CD4-positive, alpha-beta T cell treated with Interleukin-4 for 1 hour (primary cell): ENCODE measurements around the gene HBG1.
"Not testable (repeated sequence)": the region's sequence is repeated elsewhere in the genome, so short reads cannot be mapped to it uniquely, and the experiment has no call there.

Source experiments
- DNase-seq, 2 donors: peaks; one replicate each; pipeline ENCODE4 v3.0.0-alpha.2; 2020 to 2022

The HBG1 gene

DNA sequence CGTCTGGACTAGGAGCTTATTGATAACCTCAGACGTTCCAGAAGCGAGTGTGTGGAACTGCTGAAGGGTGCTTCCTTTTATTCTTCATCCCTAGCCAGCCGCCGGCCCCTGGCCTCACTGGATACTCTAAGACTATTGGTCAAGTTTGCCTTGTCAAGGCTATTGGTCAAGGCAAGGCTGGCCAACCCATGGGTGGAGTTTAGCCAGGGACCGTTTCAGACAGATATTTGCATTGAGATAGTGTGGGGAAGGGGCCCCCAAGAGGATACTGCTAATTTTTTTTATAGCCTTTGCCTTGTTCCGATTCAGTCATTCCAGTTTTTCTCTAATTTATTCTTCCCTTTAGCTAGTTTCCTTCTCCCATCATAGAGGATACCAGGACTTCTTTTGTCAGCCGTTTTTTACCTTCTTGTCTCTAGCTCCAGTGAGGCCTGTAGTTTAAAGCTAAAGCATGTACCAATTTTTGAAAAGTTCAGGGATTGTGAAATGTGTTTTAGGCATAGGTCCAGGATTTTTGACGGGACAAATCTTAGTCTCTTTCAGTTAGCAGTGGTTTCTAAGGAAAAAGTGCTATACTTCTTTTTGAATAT is at the start of gene HBG1:
TSS of gene HBG1 (minus strand) at position 51 of the 590 bp plus-strand sequence. CDS start 53 bp downstream, outside the sequence.
- not testable (repeated sequence) for DNase-seq

DNA sequence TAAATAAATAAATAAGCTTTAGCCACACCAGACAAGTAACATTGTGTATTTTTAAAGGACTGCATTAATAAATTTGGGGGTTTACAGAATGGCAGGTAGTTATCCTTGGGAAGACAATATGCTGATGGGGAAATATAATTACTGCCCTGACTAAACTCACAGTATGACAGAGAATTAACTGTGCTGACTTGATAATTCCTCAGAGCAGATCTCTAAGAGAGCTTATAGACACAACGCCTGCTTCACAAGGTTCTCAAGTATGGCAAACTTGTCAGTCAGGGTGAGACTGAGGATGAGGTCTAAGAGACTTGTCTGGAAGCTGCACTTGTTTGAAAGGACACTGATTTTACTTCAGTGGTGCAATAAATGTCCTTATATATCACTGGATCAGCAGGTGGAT is 48.8 kb upstream of the HBG1 start:
- DNase-seq, result no peak

DNA sequence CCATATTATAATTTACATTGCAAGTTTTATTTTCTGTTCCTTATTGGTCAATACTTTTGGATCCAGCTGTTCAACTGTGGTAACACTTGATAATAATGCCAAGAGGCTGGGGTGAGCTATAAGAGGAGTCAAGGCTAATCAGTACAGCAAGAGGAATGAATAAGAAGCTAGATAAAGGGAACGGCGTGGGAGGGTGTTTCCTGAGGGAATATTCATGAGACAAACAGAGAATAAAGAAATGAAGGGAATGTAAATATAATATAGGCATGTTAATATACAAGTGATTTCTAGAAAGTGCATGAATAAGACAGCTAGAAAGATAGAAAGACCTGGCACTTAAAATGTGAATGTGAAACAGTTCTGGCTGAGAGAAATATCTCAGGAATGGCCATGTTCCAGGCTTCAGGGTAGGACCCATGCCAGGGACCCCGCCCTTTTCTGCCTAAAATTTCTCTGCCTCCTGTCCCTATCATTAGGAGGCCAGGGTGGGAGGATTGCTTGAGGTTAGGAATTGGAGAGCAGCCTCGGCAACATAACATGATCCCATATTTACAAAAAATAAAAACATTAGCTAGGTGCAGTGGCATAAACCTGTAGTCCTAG is 48.2 kb upstream of the HBG1 start:
- no peak for DNase-seq

DNA sequence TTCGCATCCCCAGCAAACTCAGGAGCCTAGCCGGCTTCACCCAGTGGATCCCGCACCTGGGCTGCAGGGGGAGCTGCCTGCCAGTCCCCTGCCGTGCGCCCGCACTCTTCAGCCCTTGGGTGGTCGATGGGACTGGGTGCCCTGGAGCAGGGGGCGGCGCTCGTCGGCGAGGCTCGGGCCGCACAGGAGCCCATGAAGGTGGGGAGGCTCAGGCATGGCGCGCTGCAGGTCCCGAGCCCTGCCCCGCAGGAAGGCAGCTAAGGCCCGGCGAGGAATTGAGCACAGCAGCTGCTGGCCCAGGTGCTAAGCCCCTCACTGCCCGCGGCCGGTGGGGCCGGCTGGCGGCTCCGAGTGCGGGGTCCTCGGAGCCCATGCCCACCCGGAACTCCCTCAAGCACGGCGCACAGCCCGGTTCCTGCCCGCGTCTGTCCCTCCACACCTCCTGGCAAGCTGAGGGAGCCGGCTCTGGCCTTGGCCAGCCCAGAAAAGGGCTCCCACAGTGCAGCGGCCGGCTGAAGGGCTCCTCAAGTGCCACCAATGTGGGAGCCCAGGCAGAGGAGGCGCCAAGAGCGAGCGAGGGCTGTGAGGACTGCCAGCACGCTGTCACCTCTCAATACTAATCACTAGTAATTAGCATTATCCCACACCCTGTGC is 44.8 kb upstream of the HBG1 start:
- DNase-seq, result not testable (repeated sequence)

DNA sequence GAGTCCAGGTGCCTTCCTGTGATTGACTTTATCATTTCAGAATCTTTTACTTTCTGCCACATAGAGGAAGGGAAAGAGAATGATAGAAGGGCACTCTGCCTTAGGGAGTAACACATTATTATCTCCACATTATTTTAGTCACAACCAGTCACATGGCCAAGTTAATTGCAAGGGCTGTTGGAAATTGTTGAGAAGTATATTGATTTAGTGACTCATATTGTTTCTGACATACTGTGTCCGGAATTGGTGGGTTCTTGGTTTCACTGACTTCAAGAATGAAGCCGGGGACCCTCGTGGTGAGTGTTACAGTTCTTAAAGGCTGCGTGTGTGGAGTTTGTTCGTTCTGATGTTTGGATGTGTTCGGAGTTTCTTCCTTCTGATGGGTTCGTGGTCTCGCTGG is 43.4 kb upstream of the HBG1 start:
- no peak for DNase-seq

DNA sequence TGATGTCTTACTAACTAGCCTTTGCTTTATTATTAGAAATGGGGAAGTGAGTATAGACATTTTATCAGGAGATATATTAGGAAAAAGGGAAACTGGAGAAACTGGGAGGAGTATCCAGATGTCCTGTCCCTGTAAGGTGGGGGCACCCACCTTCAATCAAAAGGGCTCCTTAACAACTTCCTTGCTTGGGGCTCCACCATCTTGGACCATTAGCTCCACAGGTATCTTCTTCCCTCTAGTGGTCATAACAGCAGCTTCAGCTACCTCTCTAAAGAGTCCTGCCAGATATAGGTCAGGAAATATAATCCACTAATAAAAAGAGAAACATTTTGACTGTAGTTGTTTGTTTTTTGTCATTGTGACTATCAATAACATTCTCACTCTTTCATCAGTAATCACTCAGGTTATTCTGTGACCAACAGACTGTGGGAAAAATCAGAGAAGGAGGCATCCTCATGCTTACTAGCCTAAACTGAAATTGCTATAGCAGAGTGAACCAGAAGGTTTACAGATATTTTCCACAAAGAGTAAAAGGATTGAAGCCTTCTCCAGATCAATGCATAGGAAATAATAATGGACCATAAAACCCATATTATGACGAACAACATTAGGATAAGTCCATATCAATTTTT is 41.7 kb upstream of the HBG1 start:
- DNase-seq, result no peak

DNA sequence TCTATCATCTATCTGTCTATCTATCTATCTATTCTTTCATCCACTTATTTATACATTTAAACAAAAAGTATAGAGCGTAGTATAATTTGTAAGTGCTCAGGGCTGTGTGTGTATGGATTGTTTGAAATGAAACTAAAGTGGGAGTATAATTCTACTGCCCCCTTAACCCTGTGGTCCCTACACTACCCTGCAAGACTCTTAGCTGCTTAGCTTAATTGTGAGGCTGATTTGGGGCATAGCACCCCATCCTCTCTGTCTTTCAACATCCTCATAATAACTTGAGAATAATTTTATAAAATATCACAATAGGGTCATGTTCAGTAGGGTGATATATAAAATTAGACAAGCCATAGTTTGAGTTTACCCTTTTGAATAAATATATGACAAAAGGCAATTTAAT is 40.4 kb upstream of the HBG1 start:
- no peak for DNase-seq

DNA sequence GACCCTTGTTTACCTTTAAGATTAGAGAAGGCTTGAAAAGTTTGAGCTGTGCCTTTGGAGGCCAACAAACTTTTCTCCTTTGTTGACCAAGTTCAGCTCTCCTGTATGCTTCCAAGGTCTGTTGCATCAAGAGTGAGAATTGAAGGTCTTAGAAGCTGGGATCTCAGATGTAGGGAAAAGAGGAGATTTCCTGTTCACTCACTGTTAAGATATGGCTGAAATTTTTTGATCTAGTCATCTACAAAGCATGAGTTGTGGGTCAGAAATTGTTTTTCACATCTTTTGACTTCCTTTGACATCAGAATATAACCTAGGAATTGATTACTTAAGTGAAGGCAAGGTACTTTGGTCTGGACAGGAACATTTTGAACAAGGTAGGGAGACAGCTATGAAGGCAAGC is 40.0 kb upstream of the HBG1 start:
- DNase-seq, result no peak

DNA sequence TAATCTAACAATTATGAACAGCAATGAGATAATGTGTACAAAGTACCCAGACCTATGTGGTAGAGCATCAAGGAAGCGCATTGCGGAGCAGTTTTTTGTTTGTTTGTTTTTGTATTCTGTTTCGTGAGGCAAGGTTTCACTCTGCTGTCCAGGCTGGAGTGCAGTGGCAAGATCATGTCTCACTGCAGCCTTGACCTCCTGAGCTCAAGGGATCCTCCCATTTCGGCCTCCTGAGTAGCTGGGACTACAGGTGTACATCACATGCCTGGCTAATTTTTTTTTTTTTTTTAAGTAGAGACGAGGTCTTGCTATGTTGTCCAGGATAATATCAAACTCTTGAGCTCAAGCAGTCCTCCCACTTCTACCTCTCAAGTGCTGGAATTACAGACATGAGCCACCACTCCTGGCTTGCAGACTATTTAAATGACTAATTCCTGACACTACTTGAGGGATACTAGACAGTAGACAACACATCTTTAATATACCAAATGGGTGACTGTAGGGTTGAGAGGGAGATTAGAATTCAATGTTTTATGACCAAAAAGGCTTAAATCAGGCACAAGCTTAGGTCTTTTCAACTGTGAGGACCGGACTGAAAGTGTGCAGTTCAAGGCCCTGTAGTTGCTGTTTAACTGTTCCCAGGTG is 39.4 kb upstream of the HBG1 start:
- DNase-seq, result no peak

DNA sequence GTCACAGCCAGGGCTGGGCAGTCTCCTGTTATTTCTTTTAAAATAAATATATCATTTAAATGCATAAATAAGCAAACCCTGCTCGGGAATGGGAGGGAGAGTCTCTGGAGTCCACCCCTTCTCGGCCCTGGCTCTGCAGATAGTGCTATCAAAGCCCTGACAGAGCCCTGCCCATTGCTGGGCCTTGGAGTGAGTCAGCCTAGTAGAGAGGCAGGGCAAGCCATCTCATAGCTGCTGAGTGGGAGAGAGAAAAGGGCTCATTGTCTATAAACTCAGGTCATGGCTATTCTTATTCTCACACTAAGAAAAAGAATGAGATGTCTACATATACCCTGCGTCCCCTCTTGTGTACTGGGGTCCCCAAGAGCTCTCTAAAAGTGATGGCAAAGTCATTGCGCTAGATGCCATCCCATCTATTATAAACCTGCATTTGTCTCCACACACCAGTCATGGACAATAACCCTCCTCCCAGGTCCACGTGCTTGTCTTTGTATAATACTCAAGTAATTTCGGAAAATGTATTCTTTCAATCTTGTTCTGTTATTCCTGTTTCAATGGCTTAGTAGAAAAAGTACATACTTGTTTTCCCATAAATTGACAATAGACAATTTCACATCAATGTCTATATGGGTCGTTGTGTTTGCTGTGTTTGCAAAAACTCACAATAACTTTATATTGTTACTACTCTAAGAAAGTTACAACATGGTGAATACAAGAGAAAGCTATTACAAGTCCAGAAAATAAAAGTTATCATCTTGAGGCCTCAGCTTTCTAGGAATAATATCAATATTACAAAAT is 38.6 kb upstream of the HBG1 start:
- no peak for DNase-seq

DNA sequence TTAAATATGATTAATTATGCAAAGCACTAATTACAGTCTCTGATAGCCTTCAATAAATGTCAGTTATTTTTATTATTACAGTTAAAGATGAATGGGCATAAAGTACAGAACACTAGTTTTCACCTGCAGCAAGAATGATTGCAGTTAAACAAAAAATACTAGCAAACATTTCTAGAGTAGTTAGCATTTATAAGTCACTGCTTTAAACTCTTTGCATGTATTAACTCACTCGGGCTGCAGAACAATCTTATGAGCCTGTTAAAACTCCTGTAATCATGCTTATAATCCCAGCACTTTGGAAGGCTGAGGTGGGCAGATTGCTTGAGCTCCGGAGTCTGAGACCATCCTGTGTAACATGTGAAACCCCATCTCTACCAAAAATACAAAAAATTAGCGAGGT is 37.2 kb upstream of the HBG1 start:
- no peak for DNase-seq

DNA sequence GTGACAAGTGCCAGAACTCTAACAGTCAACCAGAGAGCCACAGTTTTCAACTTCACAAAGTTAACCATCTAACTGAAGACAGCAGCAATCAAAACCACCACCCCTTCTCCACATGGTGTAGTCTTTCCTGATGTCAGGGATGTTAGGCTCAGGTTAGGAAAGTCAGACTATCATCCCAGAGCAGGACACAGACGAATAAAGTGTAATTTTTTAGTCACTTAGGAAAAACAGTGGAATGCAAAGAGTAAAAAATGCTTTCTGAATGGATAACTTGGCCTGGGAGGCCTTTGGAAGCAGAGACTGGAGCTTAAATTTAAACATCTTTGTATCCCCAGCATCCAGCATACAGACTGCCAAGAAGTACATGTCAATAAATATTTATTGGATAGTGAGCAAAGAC is 36.7 kb upstream of the HBG1 start:
- DNase-seq, result no peak

DNA sequence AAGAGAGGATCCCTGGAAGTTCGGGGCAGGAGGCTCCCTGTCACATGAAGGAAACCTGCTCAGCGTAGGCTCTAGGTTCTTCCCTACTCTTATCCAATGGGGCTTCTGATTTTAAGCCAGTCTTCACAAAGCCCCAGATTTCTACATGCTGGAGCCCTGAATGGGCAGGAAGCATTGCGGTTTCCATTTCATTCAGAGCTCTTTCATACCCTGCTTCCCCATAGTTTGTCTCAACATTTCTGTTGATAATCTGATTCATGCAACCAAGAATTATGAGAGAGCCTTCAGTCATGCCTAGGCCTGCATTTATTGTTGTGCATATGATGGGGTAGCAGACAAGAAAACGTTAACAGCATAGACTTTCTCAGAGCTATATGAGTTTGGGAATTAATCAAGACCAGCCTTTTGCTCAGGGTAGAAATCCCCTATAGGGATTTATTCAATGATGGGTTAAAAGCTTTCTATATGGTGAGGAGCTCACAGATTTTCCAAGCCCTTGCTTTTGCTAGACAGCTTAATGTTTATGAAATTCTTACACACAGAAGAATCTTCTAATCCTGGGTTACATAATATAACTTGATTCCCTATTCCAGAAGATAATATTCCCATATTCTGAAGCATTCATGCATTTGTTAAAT is 36.2 kb upstream of the HBG1 start:
- no peak for DNase-seq

DNA sequence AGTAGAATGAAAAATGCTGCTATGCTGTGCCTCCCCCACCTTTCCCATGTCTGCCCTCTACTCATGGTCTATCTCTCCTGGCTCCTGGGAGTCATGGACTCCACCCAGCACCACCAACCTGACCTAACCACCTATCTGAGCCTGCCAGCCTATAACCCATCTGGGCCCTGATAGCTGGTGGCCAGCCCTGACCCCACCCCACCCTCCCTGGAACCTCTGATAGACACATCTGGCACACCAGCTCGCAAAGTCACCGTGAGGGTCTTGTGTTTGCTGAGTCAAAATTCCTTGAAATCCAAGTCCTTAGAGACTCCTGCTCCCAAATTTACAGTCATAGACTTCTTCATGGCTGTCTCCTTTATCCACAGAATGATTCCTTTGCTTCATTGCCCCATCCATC is 35.0 kb upstream of the HBG1 start:
- DNase-seq, result no peak

DNA sequence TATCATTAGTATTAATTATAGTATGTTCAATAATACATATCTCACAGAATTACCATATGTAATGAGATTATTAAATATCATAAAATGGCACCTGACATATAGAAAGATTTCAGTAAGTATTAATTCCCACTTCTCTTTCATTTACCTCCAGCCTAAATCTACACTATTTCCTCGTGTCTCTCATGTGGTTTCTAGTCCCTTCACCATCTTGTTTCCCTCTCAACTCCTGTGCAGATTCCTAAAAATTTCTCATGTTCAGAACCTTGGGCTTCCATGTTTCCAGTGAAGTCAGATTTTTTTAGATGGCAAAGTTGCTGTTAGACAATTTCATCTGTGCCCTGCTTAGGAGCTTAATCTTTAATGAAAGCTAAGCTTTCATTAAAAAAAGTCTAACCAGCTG is 34.2 kb upstream of the HBG1 start:
- DNase-seq, result no peak

DNA sequence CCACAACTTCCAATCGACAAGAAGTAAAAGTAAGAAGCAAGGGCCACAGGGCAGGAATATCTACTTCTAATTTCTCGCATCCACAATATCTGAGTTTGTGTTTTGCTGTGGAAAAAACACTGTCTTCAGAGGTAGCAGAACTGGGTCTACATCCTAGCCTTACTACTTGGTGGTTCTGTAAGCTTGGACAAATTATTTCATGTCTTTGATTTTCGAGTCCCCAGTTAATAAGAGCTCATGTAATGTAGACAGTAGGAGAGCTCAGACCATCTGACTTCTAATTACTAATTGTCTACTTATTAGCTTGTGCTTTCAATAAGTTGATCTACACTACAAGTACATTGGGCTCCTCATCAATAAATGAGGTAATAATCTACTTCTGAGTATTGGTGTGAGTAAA is 33.4 kb upstream of the HBG1 start:
- no peak for DNase-seq

DNA sequence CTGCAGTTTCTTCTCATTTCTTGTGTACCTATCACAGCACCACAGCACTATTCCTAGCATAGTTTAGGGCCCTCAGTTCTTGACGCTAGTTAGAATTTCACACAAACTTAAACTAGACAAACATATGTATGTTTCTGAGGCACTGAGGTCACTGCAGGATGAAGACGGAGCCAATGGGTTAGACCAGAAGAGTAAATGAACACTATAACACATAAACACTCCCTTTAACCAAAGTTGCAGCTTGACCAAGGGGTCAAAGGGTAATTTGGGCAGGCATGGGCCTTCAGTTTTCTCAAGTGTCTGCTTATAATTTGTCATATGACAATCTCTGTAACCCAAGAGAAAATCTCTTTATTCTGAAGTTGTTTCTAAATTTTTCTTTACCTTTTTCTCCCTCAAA is 33.0 kb upstream of the HBG1 start:
- no peak for DNase-seq

DNA sequence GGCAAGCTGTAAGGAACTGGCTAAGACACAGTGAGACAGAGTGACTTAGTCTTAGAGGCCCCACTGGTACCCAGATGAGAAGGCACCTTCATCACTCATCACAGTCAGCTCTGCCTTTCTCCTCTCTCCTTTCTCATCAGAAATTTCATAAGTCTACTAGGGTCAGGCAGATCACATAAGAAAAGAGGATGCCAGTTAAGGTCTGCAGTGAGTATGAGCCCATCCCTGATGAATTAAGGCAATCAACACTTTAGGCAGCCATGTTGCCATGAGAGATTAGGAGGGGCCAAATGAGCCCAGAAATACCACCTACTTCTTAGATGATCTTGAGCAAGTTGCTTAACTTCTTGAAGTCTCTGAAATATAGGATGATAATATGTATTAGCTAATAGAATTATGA is 31.9 kb upstream of the HBG1 start:
- DNase-seq, result no peak

DNA sequence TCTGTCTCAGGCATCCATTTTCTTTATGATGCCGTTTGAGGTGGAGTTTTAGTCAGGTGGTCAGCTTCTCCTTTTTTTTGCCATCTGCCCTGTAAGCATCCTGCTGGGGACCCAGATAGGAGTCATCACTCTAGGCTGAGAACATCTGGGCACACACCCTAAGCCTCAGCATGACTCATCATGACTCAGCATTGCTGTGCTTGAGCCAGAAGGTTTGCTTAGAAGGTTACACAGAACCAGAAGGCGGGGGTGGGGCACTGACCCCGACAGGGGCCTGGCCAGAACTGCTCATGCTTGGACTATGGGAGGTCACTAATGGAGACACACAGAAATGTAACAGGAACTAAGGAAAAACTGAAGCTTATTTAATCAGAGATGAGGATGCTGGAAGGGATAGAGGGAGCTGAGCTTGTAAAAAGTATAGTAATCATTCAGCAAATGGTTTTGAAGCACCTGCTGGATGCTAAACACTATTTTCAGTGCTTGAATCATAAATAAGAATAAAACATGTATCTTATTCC is 31.0 kb upstream of the HBG1 start:
- peak; percentile 1 to 36 for DNase-seq

DNA sequence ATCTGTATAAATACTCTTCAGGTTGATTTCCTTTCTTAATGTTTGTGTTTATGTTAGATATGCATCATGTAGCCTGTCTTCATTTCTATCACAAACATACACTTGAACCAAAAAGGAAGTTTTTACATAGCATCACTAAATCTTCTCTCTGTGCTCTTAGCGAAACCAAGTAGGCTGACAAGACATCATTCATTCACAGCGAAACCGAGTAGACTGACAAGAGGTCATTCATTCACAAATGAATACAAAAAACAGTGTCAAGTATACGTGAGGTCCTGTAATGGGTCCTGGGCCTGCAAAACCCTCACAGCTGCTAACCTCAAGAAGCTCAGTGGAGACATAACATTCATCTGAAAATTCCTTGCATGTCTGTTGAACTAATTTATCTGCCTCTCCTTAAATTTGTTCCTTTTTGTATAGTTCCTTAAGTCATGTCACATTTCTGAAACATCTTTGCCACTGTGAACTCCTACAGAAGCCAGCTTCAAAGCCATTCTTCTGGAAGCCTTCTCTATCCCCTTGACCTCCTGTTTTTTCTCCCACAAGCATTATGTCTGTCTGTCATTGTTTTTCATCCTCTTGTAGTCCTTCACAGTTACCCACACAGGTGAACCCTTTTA is 29.9 kb upstream of the HBG1 start:
- DNase-seq, result no peak

DNA sequence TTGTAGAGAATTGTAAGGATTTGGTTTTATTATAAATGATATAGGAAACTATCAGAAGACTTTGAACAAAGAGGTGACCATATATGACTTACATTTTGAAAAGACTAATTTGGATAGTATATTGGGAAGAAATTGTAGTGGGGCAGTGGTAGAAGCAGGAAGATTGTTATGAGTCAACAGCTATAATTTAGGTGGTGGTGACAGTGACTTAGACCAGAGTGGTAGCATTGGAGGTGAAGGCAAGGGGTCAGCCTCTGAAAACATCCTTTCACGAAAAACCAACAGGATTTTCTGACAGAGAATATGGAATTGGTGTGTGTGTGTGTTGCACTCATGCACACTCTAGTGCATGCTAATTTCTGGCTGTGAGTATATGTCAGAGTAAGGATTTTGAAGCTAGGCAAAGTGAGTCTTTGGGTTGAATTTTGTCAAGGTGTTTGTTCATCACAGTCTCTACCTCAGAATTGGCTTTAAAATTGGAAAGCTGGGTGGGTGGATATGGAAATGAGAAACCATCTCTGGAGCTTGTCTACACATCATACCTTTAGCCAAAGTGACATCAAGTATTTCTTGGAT is 28.2 kb upstream of the HBG1 start:
- DNase-seq, result no peak
